ENCODE measurements around the gene UBN1.

- TF ChIP-seq CTCF (IDR thresholded peaks at IDR 0.05; ENCODE audit: insufficient read depth, low read depth, low read length) (no peak), EZH2 (IDR thresholded peaks at IDR 0.05; ENCODE audit: insufficient read depth, low read length) (no peak)
Observed at GRCh38 chr16:4877380-4877685, 30.1 kb downstream of the UBN1 start.
